Cerebellar nuclear complex (tissue), 1 donor: ENCODE results near the gene PRKAG2.

Source experiments
- DNase-seq, 2 experiments: peaks; one replicate each; lab custom pipeline; 2025; lab: John Stamatoyannopoulos, UW

The PRKAG2 gene

DNA sequence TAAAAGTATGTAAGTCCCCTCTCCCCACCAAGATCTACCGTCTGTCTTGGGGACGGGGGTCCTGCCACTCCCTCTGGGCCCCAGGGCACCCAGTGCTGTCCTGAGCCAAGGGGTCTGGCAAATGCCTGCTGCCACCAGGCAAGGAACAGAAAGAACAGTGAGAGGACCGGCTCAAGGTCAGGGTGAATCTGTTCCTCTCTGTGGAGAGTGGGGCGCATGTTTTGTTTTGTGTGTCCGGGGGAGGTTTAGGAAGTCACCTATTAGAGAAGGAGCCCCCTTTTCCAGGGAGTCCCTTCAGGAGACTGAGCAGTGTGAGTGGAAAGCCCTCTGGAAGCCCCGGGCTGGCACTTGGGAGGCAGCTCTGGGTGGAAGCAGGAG, 198.7 kb downstream of the PRKAG2 start:
- DNase-seq: no peak

- no peak for DNase-seq
Measured at GRCh38 chr7:151677581-151678226, 199.2 kb downstream of the PRKAG2 start.

- DNase-seq: no peak
Measured at GRCh38 chr7:151676759-151677158, 200.2 kb downstream of the PRKAG2 start.

DNA sequence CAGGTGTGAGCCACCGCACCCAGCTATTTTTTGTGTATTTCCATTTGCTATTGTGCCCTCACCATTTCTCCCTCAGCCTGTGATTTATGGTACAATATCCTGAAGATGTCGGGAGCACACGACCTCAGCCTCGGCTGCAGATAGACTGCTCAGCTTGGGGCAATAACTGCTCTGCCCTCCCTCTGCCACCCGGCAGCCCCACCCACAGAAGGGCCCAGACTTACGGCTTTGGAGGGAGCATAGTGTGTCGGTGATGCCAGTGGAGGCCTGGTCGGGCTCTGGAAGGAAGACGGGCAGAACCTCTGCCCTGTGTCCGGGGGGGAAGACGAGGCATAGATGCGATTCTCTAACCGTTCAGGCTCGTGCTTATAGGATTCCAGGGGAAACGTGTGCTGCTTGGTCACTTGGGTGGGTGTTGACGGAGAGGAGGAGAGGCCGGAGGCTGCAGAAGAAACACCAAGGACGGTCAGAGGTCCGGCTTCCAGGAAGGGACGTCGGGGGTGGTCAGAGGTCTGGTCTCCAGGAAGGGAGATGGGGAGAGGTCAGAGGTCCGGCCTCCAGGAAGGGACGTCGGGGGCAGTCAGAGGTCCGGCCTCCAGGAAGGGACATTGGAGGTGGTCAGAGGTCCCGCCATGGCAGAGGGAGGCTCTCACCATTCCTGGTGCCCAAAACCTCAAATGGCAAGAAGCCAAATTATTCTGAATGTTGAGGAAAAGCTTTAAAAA, 201.6 kb downstream of the PRKAG2 start:
- no peak for DNase-seq

GRCh38 chr7:151674161-151674920, 202.6 kb downstream of the PRKAG2 start:
- DNase-seq: no peak

DNA sequence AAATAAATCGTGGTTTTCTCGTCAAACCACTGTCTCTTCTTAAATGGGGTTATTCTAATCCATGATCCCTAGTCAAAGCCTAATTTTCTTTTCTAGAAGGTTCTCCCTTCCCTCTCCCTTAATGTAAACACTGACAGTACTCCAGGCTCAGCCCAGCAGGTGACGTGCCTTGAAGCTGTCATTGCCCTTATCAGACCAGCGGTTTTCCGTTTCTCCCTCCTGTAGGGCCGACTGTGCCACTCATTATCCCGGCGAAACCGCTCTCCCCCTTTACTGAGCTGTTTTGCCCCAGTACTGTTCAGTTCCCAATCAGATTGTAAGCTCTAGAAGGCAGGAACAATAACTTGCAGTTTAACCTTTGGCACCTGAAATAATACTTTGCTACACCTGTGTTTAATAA, 203.7 kb downstream of the PRKAG2 start:
- DNase-seq: no peak

DNA sequence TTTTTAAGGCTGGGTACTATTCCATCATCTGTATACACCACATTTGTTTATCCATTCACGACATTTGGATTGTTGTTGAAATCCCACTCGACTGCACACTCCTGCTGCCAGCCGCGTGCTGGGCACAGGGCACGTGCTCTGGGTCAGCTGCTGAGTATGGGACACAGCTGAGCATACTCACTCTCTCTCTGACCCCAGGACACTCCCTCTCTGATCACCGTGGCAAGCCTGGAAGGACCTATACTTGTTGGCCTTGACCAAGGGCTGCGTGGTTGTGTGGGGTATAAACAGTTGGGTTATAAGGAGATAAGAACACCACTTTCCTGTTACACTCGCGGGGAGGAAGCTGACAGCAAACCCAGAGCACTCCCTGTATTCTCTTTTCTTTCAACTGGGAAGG, 204.2 kb downstream of the PRKAG2 start:
- DNase-seq: no peak

DNA sequence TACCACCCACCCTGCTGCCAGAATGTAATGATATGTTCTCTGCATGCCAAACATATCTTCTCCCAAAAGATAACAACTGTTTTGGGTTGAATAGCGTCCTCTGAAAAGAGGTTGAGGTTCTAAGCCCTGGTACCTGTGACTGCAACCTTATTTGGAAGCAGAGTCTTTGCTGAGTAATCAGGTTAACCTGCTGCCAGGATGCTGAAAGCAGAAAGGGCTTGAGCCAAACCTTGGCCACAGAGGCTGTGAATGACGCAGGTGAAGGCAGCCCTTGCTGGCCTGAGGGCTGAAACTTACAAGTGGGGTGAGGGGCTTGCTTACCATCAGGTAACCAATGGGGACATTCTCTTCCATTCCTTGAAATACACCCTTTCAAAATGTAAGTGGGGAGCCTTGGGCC, 205.4 kb downstream of the PRKAG2 start:
- DNase-seq: no peak

DNA sequence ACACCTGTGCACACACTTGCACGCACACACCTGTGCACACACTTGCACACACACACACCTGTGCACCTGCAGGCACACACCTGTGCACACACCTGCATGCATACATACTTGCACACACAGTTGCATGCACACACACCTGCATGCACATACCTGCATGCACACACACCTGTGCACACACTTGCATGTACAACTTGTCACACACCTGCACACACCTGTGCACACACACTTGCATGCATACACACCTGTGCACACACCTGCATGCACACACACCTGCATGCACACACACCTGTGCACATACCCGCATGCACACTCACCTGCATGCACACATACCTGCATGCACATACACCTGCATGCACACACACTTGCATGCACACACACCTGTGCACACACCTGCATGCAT, 207.2 kb downstream of the PRKAG2 start:
- no peak for DNase-seq

GRCh38 chr7:151666886-151667285, 210.0 kb downstream of the PRKAG2 start:
- DNase-seq: no peak

DNA sequence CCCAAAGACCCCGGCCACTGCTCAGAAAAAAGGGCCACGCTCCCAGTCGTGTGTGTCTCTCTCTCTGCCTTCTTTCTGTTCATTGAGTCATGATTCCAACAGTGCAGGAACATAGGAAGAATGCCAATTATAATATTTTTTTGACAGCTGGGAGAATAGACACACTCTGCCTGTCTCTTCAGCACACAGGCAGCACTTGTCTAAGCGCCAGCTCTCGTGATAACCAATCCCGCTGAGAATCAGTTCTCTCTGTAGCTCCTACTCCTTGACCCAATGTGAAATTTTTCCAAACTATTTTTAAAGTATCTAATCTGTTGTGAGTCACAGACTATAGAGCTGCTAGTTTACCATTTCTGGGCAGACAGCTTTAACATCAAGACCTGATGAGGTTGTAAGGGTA, 211.5 kb downstream of the PRKAG2 start:
- DNase-seq: no peak

DNA sequence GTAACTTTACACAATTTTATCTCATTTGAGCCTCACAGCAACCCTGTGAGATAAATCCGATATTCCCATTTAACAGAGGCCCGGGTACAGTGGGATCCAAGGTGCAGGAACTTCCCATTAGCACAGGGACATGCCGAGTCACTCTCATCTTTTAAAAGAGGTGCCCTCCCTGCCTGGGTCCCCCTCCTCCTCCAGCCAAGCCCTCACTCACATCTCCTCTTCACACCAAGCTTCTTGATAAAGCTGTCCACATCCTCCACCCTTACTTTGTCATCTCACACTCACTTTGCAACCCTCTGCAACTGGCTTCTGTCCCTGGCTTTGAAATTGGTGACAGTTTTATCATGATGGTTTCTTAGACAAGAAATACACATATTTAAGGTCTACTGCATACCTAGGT, 212.6 kb downstream of the PRKAG2 start:
- DNase-seq: no peak

DNA sequence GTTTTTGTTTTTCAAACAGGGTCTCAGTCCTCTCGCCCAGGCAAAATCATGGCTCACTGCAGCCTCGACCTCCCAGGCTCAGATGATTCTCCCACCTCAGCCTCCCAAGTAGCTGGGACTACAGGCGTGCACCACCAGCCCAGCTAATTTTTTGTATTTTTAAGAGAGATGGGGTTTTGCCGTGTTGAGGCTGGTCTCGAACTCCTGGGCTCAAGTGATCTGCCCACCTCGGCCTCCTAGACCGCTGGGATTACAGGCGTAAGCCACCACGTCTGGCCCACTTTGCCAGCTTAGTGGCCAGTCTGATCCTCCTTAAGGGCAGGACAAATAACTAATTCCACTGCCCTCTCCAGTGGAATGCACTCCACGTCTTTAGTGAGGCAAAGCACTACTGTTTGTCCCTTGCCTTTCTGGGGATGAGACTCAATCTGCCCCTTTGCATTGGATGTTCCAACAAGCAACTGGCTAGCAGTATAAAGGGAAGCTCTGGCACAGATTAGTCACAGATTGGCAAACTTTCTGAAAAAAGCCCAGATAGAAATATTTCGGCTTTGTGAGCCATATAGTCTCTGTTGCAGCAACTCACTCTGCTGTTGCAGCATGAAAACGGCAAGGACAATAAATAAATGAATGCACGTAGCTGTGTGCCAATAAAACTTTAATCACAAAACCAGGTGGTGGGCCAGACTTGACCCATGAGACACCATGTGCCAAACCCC, 213.4 kb downstream of the PRKAG2 start:
- DNase-seq: no peak

DNA sequence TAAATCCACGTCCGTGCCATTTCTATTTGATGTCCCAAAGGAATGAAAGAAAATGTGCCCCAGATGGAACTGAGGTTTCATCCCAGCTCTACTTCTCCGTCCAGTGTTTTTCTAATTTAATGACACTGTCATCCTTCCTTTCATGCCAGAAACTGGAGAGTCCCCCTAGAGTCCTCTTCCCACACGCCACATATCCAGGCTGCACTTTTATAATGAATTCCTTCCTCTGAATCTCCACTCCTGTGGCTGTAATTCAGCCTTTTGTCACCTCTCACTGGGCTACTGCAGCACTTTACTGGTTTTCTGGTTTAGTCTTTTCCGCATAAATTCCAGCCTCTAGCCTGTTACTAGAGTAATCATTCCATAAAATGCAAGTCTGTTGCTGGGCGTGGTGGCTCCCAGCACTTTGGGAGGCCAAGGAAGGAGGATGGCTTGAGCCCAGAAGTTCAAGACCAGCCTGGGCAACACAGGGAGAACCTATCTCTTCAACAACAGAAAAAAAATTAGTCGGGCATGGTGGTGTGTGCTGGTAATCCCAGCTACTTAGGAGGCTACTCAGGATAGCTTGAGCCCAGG, 214.6 kb downstream of the PRKAG2 start:
- DNase-seq: no peak

DNA sequence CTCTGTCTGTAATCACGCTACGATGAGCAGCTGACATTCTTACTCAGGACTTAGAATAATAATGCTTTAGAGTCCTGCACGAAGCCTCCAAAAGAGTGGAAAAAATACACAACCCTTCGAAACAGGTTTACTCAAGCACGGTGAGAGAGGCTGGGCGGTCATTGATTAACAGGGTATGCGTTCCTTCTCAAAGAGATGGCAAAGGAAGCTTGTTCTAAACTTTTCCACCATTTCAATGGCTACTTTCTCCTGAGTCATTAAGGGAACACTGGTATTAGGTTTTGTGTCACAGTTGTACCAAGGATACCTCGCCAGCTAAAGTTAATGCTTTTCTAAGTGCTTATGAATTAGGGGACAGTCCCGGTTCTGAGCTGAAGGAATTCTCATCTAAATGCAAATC, 215.3 kb downstream of the PRKAG2 start:
- DNase-seq: no peak

- DNase-seq: no peak
Measured at GRCh38 chr7:151660141-151660540, 216.8 kb downstream of the PRKAG2 start.

- no peak for DNase-seq
Measured at GRCh38 chr7:151659219-151659618, 217.7 kb downstream of the PRKAG2 start.

DNA sequence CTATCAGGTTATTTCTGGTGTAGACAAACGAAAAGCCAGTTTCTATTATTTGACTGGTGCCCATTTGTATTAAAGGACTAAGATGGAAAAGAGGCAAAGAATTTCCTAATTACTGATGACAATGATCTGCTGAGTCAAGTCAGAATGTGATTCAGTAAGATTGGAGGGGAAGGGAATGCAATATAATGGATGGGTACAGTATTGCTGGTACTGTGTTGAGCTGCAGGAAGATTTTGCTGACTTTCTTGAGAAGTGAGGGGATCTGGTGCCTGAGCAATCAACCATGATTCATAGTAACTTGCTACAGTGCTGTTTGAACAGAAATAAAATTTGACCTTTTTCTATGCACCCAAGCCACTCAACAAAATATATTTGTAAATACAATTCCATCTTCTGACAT, 218.1 kb downstream of the PRKAG2 start:
- no peak for DNase-seq

DNA sequence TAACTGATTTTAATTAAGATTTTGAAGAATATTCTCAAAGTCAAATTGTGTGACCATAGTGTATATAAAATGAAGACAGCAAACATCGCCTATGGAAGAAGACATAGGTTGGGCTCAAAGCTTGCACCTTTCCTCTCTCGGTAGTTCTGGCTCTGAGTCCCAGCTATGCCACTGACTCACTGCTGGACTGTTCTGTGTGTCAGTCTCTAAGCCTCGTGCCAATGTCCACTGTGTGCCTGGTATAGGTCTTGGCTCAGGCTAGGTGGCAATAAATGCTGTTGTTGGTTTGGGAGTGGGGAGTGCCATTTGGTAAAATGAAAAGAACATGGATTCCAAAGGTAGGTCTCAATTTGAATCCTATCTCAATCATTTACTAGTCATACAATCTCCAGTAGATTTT, 219.7 kb downstream of the PRKAG2 start:
- DNase-seq: no peak

DNA sequence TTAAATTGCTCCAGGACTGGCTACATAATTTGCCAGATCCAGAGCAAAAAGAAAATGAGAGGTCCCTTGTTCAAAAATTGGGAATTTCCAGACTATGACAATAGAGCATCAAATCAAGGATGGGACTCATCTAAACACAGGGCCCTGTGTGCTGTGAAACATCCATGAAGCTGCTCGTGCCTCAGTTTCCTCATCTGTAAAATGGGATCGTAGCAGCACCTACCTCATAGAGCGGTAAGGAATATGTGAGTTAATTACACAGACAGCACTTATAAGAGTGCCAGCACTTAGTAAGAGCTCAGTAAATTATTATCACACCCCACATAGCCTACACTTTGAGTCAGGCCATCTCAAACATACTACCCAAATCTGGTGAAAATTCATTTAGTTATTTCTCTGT, 221.4 kb downstream of the PRKAG2 start:
- no peak for DNase-seq

- DNase-seq: no peak
Measured at GRCh38 chr7:151652111-151652510, 224.8 kb downstream of the PRKAG2 start.

DNA sequence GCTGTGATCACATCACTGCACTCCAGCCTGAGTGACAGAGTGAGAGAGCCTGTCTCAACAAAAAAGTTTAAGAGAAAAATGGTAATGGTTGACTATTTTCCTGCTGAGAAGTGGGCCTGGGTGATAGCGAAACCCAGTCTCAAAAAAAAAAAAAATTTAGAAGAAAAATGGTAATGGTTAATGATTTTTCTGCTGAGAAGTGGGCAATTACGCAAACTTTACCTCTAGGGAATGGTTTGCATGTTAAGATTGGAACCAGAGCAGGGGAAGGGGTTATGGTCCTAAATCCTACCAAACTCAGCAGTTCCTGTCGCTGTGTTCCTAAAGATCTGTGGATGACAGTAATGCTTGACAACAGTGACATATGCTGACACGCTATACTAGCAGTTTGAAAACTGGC, 226.8 kb downstream of the PRKAG2 start:
- no peak for DNase-seq
